Left lung (tissue), 10 donors: ENCODE measurements around the gene SERPINE1. TPM values are rescaled to one million over a fixed set of nuclear protein-coding genes. Genes with fewer than 3 reads are reported as not detected.
"Not testable (repeated sequence)": the region's sequence is repeated elsewhere in the genome, so short reads cannot be mapped to it uniquely, and the experiment has no call there.

Source experiments
- ATAC-seq: fragments of 200-7000 bp; cut with Tn5 transposase; one replicate; pipeline ENCODE4 v1.9.1; 2020; ENCODE audit warnings: moderate library complexity
- DNase-seq, 4 donors: peaks; one replicate each; pipeline ENCODE4 v3.0.0-alpha.2; 2013 to 2020
- H3K27ac ChIP-seq, 2 donors: fragments of 200-600 bp; sonication (generic) in 1 of 2; one replicate each; pipeline versions ENCODE4 v1.5.0 to v1.8.0; 2020 to 2021
- H3K27me3 ChIP-seq, 2 donors: fragments of 200-600 bp; sonication (generic) in 1 of 2; one replicate each; pipeline versions ENCODE4 v1.5.0 to v1.8.0; 2020 to 2021
- H3K36me3 ChIP-seq, 2 donors: fragments of 200-600 bp; sonication (generic) in 1 of 2; one replicate each; pipeline versions ENCODE4 v1.5.0 to v1.8.0; 2020 to 2021
- H3K4me1 ChIP-seq, 2 donors: fragments of 200-600 bp; one replicate each; pipeline ENCODE4 v1.8.0; 2021
- H3K4me3 ChIP-seq, 2 donors: fragments of 200-600 bp; sonication (generic) in 1 of 2; one replicate each; pipeline versions ENCODE4 v1.5.0 to v1.8.0; 2020 to 2021; ENCODE audit warnings: mild to moderate bottlenecking in 1 of 2
- H3K9me3 ChIP-seq, 2 donors: fragments of 200-600 bp; sonication (generic) in 1 of 2; one replicate each; pipeline versions ENCODE4 v1.5.0 to v1.8.0; 2020 to 2021
- intact Hi-C, 2 donors: fragments of 100-400 bp; cut with DNase I; formaldehyde crosslinking; loops; one replicate each; pipeline versions ENCODE4 v1.11.2 to v1.14.2; 2022
- polyA plus RNA-seq, 6 donors: library from polyadenylated mRNA; unstranded; fragments of 120-200 nt; gene quantifications; one replicate each; pipeline ENCODE4 v1.2.1, GENCODE V29; 2013; ENCODE audit not compliant: insufficient read length in 6 of 6
- total RNA-seq, 2 donors: library from RNA; stranded (reverse); fragmentation: NEBNext Ultra II Directional; extraction: Animal tissue kit (Norgen Biotek cat#: 25700); gene quantifications; one replicate each; pipeline ENCODE4 v1.2.1, GENCODE V29; 2021
- TF ChIP-seq, protein P1 (sequence below), 2 donors: fragments of 200-600 bp; sonication (generic) in 1 of 2; IDR thresholded peaks; one replicate each; pipeline versions ENCODE4 v1.5.0 to v1.8.0; 2021; ENCODE audit warnings: antibody characterized with exemption in 2 of 2
- donor health status: DM: no; HTN: yes; CAD: no.
- donor health status: DM: no; HTN: no; CAD: no.

The SERPINE1 gene
- total and polyA plus RNA-seq, 8 donors, result 2.5 to 80.5 (median 3.9) TPM

DNA sequence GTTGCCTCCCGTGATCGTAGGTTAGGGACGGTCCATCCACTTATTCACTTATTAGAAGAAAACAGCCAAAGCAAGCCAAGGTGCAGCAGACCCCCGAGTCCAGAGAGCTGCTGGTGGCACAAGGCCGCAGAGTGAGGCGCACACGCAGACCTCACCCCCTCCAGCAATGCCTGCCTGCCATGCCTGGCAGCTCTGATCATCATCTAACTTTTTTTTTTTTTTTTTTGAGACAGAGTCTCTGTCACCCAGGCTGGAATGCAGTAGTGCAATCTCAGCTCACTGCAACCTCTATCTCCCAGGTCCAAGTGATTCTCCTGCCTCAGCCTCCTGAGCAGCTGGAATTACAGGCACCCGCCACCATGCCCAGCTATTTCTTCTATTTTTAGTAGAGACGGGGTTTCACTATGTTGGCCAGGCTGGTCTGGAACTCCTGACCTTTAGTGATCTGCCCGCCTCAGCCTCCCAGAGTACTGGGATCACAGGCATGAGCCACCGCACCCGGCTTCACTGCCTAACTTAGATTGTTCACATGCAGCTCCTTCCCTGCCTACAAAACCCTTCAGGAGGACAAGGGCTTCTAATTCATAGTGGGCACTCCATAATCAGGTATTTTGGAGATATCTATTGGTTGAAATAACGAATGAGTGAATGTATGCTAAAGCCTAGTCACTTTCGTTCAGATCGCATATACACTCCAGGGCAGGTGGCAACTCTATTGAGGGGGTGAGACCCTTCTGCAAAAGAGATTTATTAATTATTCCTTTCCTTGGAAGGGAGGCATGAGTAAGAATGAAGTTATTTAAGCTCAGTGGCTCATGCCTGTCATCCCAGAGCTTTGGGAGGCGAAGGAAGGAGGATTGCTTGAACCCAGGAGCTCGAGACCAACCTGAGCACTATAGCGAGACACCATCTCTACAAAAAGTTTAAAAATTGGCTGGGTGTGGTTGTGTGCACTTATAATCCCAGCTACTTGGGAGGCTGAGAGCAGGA is 25.8 kb upstream of the SERPINE1 start:
- Histone ChIP-seq H3K27me3 (peaks cover 0 to 18% of the 10 kb centered on the region in 2 donors), H3K4me3 (no peak overlapping the region), H3K4me1 (peaks cover 10 to 43% of the 10 kb centered on the region in 2 donors), H3K27ac (peak overlapping the region; percentile 54 to 74), H3K36me3 (no peaks in the 10 kb centered on the region), H3K9me3 (no peaks in the 10 kb centered on the region)
- peak in 1 of 4 donors; percentile 24 for DNase-seq
- intact Hi-C loops, result no loop called here
- TF ChIP-seq, protein P1, sequence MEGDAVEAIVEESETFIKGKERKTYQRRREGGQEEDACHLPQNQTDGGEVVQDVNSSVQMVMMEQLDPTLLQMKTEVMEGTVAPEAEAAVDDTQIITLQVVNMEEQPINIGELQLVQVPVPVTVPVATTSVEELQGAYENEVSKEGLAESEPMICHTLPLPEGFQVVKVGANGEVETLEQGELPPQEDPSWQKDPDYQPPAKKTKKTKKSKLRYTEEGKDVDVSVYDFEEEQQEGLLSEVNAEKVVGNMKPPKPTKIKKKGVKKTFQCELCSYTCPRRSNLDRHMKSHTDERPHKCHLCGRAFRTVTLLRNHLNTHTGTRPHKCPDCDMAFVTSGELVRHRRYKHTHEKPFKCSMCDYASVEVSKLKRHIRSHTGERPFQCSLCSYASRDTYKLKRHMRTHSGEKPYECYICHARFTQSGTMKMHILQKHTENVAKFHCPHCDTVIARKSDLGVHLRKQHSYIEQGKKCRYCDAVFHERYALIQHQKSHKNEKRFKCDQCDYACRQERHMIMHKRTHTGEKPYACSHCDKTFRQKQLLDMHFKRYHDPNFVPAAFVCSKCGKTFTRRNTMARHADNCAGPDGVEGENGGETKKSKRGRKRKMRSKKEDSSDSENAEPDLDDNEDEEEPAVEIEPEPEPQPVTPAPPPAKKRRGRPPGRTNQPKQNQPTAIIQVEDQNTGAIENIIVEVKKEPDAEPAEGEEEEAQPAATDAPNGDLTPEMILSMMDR (IDR thresholded peaks at IDR 0.05), result no peak
- ATAC-seq, result no peak

DNA sequence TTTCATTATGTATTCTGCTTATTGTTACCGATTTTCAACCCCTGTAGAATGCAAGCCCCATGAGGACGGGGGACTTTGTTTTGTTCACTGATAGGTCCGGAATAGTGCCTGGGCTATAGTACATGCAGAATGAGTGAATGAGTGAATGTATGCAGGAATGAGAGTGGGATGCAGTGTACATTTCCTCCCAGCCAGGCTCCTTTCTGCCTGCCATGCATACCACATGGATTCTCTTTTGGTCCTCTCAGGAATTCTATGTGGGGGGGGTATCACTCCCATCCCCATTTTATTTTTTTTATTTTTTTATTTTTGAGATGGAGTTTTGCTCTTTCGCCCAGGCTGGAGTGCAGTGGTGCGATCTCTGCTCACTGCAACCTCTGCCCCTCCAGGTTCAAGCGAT is 24.9 kb upstream of the SERPINE1 start:
- H3K36me3 ChIP-seq, result no peaks in the 10 kb centered on the region
- peaks cover 0 to 18% of the 10 kb centered on the region in 2 donors for H3K27me3 ChIP-seq
- ATAC-seq (no peak), DNase-seq (no peak)
- no peaks in the 10 kb centered on the region for H3K9me3 ChIP-seq
- H3K27ac ChIP-seq, result no peak overlapping the region
- no peak overlapping the region for H3K4me3 ChIP-seq
- H3K4me1 ChIP-seq, result peaks cover 10 to 39% of the 10 kb centered on the region in 2 donors
- intact Hi-C loops, result no loop called here
- TF ChIP-seq, protein P1 (IDR thresholded peaks at IDR 0.05), result no peak

DNA sequence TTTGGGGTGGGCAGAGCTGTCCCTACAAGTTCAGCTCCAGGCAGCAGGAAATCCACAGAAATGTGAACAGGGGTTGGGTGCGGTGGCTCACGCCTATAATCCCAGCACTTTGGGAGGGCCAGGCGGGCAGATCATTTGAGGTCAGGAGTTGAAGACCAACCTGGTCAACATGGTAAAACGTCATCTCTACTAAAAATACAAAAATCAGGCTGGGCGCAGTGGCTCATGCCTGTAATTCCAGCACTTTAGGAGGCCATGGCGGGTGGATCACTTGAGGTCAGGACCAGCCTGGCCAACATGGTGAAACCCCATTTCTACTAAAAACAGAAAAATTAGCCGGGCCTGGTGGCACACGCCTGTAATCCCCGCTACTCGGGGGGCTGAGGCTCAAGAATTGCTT is 23.2 kb upstream of the SERPINE1 start:
- H3K4me3 ChIP-seq, ATAC-seq, H3K36me3 ChIP-seq, intact Hi-C loops, H3K9me3 ChIP-seq, H3K27ac ChIP-seq: not testable (repeated sequence)
- DNase-seq, result peak in 1 of 4 donors; percentile 24
- Histone ChIP-seq H3K27me3 (peaks cover 0 to 18% of the 10 kb centered on the region in 2 donors), H3K4me1 (peaks cover 10 to 50% of the 10 kb centered on the region in 2 donors)

DNA sequence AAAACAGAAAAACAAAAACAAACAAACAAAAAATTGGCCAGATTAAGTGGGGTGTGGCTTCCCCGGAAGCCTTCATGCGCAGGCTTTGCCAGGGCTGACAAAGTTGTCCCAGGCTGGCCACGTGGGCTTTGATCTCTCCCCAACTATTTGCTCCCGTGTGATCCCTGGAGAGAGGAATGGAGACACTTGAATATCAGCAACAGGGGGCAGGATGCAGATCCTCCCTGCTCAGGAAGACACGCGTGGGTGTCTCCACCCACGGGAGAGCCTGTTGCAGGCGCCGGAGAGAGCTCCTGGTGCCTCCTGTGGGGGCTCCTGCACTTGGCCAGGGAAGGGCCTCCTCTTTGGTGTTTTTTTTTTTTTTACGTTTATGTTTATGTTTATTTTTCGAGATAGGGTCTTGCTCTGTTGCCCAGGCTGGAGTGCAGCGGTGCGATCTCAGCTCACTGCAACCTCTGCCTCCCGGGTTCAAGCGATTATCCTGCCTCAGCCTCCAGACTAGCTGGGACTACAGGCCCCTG is 22.7 kb upstream of the SERPINE1 start:
- H3K36me3 ChIP-seq, result no peaks in the 10 kb centered on the region
- H3K4me3 ChIP-seq, result no peak overlapping the region
- no peak for DNase-seq
- peaks cover 0 to 18% of the 10 kb centered on the region in 2 donors for H3K27me3 ChIP-seq
- ATAC-seq, result no peak
- peak overlapping the region in 1 of 2 donors; percentile 35 for H3K27ac ChIP-seq
- intact Hi-C loops, result no loop called here
- H3K4me1 ChIP-seq, result peaks cover 10 to 48% of the 10 kb centered on the region in 2 donors
- H3K9me3 ChIP-seq, result no peaks in the 10 kb centered on the region
- TF ChIP-seq, protein P1 (IDR thresholded peaks at IDR 0.05), result no peak

DNA sequence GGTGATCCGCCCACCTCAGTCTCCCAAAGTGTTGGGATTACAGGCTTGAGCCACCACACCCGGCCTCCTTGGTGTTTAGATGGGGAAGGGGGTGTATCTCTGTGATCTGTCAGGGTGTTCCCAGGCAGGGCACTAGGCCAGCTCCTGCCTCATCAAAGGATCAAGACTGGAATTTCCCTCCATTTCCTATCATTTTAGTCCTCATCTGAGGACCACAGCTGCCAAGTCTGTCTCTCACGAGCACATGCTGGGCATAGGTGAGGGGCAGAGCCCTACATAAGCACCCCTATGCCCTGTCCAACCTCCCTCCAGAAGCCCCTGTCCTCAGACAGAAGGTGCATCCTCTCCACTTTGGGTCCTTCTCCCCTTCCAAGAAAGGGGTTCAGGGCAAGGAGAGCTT is 22.1 kb upstream of the SERPINE1 start:
- intact Hi-C loops, result no loop called here
- Histone ChIP-seq H3K27me3 (peaks cover 0 to 18% of the 10 kb centered on the region in 2 donors), H3K27ac (peak overlapping the region in 1 of 2 donors; percentile 35), H3K4me1 (peaks cover 8 to 43% of the 10 kb centered on the region in 2 donors), H3K36me3 (no peaks in the 10 kb centered on the region), H3K9me3 (no peaks in the 10 kb centered on the region), H3K4me3 (no peak overlapping the region)
- TF ChIP-seq, protein P1 (IDR thresholded peaks at IDR 0.05), result no peak
- ATAC-seq (no peak), DNase-seq (peak in 1 of 4 donors; percentile 12)

DNA sequence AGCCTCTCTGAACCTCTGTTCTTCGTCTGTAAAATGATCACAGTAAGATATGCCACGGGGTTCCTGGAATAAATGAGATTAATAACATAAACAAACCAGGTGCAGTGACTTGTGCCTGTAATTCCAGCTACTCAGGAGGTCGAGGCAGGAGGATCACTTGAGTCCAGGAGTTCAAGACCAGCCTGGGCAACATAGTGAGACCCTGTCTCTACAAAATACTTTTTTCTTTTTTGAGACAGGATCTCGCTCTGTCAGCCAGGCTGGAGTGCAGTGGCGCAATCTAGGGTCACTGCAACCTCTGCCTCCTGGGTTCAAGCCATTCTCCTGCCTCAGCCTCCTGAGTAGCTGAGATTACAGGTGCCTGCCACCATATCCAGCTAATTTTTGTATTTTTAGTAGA is 21.7 kb upstream of the SERPINE1 start:
- Histone ChIP-seq H3K27me3 (peaks cover 0 to 18% of the 10 kb centered on the region in 2 donors), H3K4me1 (peaks cover 3 to 38% of the 10 kb centered on the region in 2 donors), H3K27ac (peak overlapping the region in 1 of 2 donors; percentile 35)
- H3K36me3 ChIP-seq, DNase-seq, ATAC-seq, H3K9me3 ChIP-seq, H3K4me3 ChIP-seq, intact Hi-C loops: not testable (repeated sequence)
